Activated CD4-positive, alpha-beta T cell treated with anti-CD3 and anti-CD28 coated beads, Interleukin-2, amount 50 U/mL, for 4 hours (primary cell): ENCODE results near the gene ARL4C.

Experiments
- DNase-seq, 2 experiments: peaks; one replicate each; pipeline ENCODE4 v3.0.0-alpha.2; 2020

ARL4C gene

GRCh38 chr2:234497594-234498235, 834 bp upstream of the ARL4C start:
- DNase-seq, result no peak

GRCh38 chr2:234496055-234496834, 636 bp downstream of the ARL4C start:
- DNase-seq, result peak; percentile 20 to 22

GRCh38 chr2:234495251-234496054, 1.4 kb downstream of the ARL4C start:
- peak; percentile 10 to 16 for DNase-seq

GRCh38 chr2:234494361-234495250, 2.3 kb downstream of the ARL4C start:
- DNase-seq, result no peak

- no peak for DNase-seq
Observed at GRCh38 chr2:234493796-234494195, 3.1 kb downstream of the ARL4C start.

- DNase-seq, result no peak
Observed at GRCh38 chr2:234492717-234493485, 4.0 kb downstream of the ARL4C start.

- no peak for DNase-seq
Observed at GRCh38 chr2:234491897-234492296, 5.0 kb downstream of the ARL4C start.

GRCh38 chr2:234491281-234491680, 5.6 kb downstream of the ARL4C start:
- DNase-seq, result no peak

GRCh38 chr2:234490271-234491091, 6.4 kb downstream of the ARL4C start:
- DNase-seq, result peak; percentile 7 to 29

GRCh38 chr2:234488913-234489451, 7.9 kb downstream of the ARL4C start:
- DNase-seq, result peak; percentile 56 to 58

- no peak for DNase-seq
Observed at GRCh38 chr2:234488486-234488885, 8.4 kb downstream of the ARL4C start.

- no peak for DNase-seq
Observed at GRCh38 chr2:234487356-234487755, 9.5 kb downstream of the ARL4C start.

GRCh38 chr2:234483568-234484251, 13.2 kb downstream of the ARL4C start:
- DNase-seq, result peak; percentile 66 to 69

GRCh38 chr2:234481301-234481700, 15.6 kb downstream of the ARL4C start:
- no peak for DNase-seq

- DNase-seq, result no peak
Observed at GRCh38 chr2:234480337-234480736, 16.5 kb downstream of the ARL4C start.

- DNase-seq, result no peak
Observed at GRCh38 chr2:234479465-234479864, 17.4 kb downstream of the ARL4C start.

- peak; percentile 47 to 59 for DNase-seq
Observed at GRCh38 chr2:234478121-234478858, 18.6 kb downstream of the ARL4C start.

GRCh38 chr2:234476766-234477165, 20.1 kb downstream of the ARL4C start:
- no peak for DNase-seq

- DNase-seq, result no peak
Observed at GRCh38 chr2:234474654-234475053, 22.2 kb downstream of the ARL4C start.
